SK-N-SH (cell line): ENCODE data around the gene PHLDB2. TPM values are rescaled to one million over a fixed set of nuclear protein-coding genes. Genes with fewer than 3 reads are reported as not detected.

ENCODE experiments used
- CTCF ChIA-PET: fragments of 300-600, 350-600 bp; formaldehyde crosslinking; extraction: SDS; loops from one replicate; lab custom pipeline; 2021; lab: Yijun Ruan, JAX
- POLR2A ChIA-PET: fragments of 350-600 bp; sonication (Branson Sonifier 250); formaldehyde crosslinking; extraction: SDS; loops from one replicate; lab custom pipeline; 2020; ENCODE audit warnings: antibody characterized with exemption, inconsistent platforms; lab: Yijun Ruan, JAX
- DNase-seq: peaks from one replicate; pipeline ENCODE4 v3.0.0; 2012
- H2AFZ ChIP-seq: fragments of 200-600 bp; sonication (generic); 2 replicates; pipeline ENCODE4 v1.8.1; 2016; ENCODE audit warnings: antibody characterized with exemption, mild to moderate bottlenecking, low read depth
- H3F3A ChIP-seq: fragments of 200-600 bp; sonication (generic); replicated peaks from 2 replicates; pipeline ENCODE3; 2016; ENCODE audit warnings: antibody characterized with exemption, mild to moderate bottlenecking; ENCODE audit not compliant: insufficient read depth
- H3K27ac ChIP-seq, 2 experiments: fragments of 200-500 bp in 1 of 2; fragments of 200-600 bp in 1 of 2; sonication (Bioruptor generic) in 1 of 2; sonication (generic), shearing (Covaris generic) in 1 of 2; 2 replicates each; pipeline versions ENCODE4 v1.5.1 to v1.6.1; 2014 to 2016; ENCODE audit warnings: low read depth in 2 of 2, inconsistent platforms in 1 of 2, low read length in 1 of 2, mild to moderate bottlenecking in 1 of 2, mixed read lengths in 1 of 2
- H3K27me3 ChIP-seq: fragments of 200-600 bp; sonication (generic), shearing (Covaris generic); 2 replicates; pipeline ENCODE4 v1.6.1; 2016; ENCODE audit warnings: mixed run types; ENCODE audit not compliant: insufficient read depth
- H3K36me3 ChIP-seq, 2 experiments: fragments of 200-500 bp in 1 of 2; fragments of 200-600 bp in 1 of 2; sonication (Bioruptor generic) in 1 of 2; sonication (generic) in 1 of 2; replicated peaks in 1 of 2; 2 replicates each; pipeline versions ENCODE3 to v1.5.1; 2014 to 2016; ENCODE audit warnings: low read length in 1 of 2, mild to moderate bottlenecking in 1 of 2; ENCODE audit not compliant: insufficient read depth in 2 of 2, control insufficient read depth in 1 of 2
- H3K4me1 ChIP-seq, 2 experiments: fragments of 200-500 bp in 1 of 2; fragments of 200-600 bp in 1 of 2; sonication (Bioruptor generic) in 1 of 2; sonication (generic), shearing (Covaris generic) in 1 of 2; 2 replicates each; pipeline versions ENCODE4 v1.5.1 to v1.6.1; 2014 to 2016; ENCODE audit warnings: low read depth in 1 of 2, low read length in 1 of 2, mixed run types in 1 of 2; ENCODE audit not compliant: insufficient read depth in 2 of 2, control insufficient read depth in 1 of 2
- H3K4me2 ChIP-seq: fragments of 200-600 bp; sonication (generic), shearing (Covaris generic); 2 replicates; pipeline ENCODE4 v1.6.1; 2017; ENCODE audit warnings: mixed run types
- H3K4me3 ChIP-seq, 2 experiments: fragments of 200-500 bp in 1 of 2; fragments of 200-600 bp in 1 of 2; sonication (Bioruptor generic) in 1 of 2; sonication (generic), shearing (Covaris generic) in 1 of 2; 2 replicates each; pipeline versions ENCODE4 v1.5.1 to v1.8.1; 2014 to 2016; ENCODE audit warnings: low read depth in 2 of 2, inconsistent platforms in 1 of 2, low read length in 1 of 2, mild to moderate bottlenecking in 1 of 2, mixed read lengths in 1 of 2, moderate library complexity in 1 of 2
- H3K79me2 ChIP-seq: fragments of 200-600 bp; sonication (generic); 2 replicates; pipeline ENCODE4 v1.8.1; 2017; ENCODE audit warnings: mild to moderate bottlenecking; ENCODE audit not compliant: insufficient read depth
- H3K9ac ChIP-seq: fragments of 200-600 bp; sonication (generic); 2 replicates; pipeline ENCODE4 v1.6.1; 2017; ENCODE audit warnings: mixed run types
- H3K9me2 ChIP-seq: fragments of 200-600 bp; sonication (generic); 2 replicates; pipeline ENCODE4 v1.6.1; 2017; ENCODE audit warnings: mixed run types
- H3K9me3 ChIP-seq: fragments of 200-600 bp; sonication (generic); 2 replicates; pipeline ENCODE4 v1.6.1; 2017; ENCODE audit warnings: mixed run types, mild to moderate bottlenecking, moderate library complexity
- H4K20me1 ChIP-seq: fragments of 200-600 bp; sonication (generic); 2 replicates; pipeline ENCODE4 v1.6.1; 2017; ENCODE audit warnings: mild to moderate bottlenecking, mixed run types; ENCODE audit not compliant: insufficient read depth
- ELF1 ChIP-seq: IDR thresholded peaks from 2 replicates; pipeline ENCODE4 v1.4.0; 2012
- EP300 ChIP-seq, 2 experiments: IDR thresholded peaks; 2 replicates each; pipeline versions ENCODE4 v1.4.0 to v1.6.1; 2012; ENCODE audit warnings: borderline replicate concordance in 1 of 2, low read depth in 1 of 2, low read length in 1 of 2
- FOSL2 ChIP-seq: IDR thresholded peaks from 2 replicates; pipeline ENCODE4 v1.4.0; 2012; ENCODE audit warnings: low read depth, mild to moderate bottlenecking, moderate library complexity, borderline replicate concordance
- GATA2 ChIP-seq: sonication (generic); formaldehyde crosslinking; IDR thresholded peaks from 2 replicates; pipeline ENCODE4 v1.5.0; 2020; ENCODE audit warnings: mild to moderate bottlenecking, missing genetic modification reagents
- MXI1 ChIP-seq: IDR thresholded peaks from 2 replicates; pipeline ENCODE4 v1.6.1; 2012; ENCODE audit warnings: mild to moderate bottlenecking, low read depth, low read length, improper control_type of control experiment
- POLR2AphosphoS5 ChIP-seq: IDR thresholded peaks from 2 replicates; pipeline ENCODE4 v1.6.1; 2012; ENCODE audit warnings: low read depth, low read length
- RAD21 ChIP-seq: IDR thresholded peaks from 2 replicates; pipeline ENCODE4 v1.6.1; 2012; ENCODE audit warnings: mild to moderate bottlenecking, low read length
- REST ChIP-seq: IDR thresholded peaks from 2 replicates; pipeline ENCODE4 v1.6.1; 2012; ENCODE audit warnings: mild to moderate bottlenecking, low read depth, low read length, moderate library complexity
- RXRA ChIP-seq: IDR thresholded peaks from 2 replicates; pipeline ENCODE4 v1.4.0; 2012; ENCODE audit warnings: low read depth, mild to moderate bottlenecking, borderline replicate concordance
- SMC3 ChIP-seq: IDR thresholded peaks from 2 replicates; pipeline ENCODE4 v1.6.1; 2012; ENCODE audit warnings: low read depth, low read length, improper control_type of control experiment
- TAF1 ChIP-seq: IDR thresholded peaks from 2 replicates; pipeline ENCODE4 v1.6.1; 2012; ENCODE audit warnings: low read depth, mild to moderate bottlenecking, low read length, moderate library complexity, borderline replicate concordance
- WGBS: methylation state at CpG from one replicate; pipeline ENCODE4 v1.1.6; 2017; ENCODE audit warnings: low lambda C conversion rate; 5-methylcytosine and 5-hydroxymethylcytosine counted together
- polyA plus RNA-seq, 3 experiments: library from polyadenylated mRNA; depleted of rRNA; stranded (reverse); fragments of >200 nt; gene quantifications; 2 replicates each; pipeline ENCODE4 v1.2.3, GENCODE V29; 2012
- TF ChIP-seq, protein P1 (sequence below): IDR thresholded peaks from 2 replicates; pipeline ENCODE4 v1.4.0; 2012; ENCODE audit warnings: low read depth, borderline replicate concordance
- TF ChIP-seq, protein P2 (sequence below): fragments of 150-350 bp; IDR thresholded peaks from 2 replicates; pipeline ENCODE4 v1.6.1; 2017; ENCODE audit warnings: antibody characterized with exemption, low read length, low read depth, borderline replicate concordance
- TF ChIP-seq, protein P3 (sequence below): fragments of 150-350 bp; IDR thresholded peaks from 2 replicates; pipeline ENCODE4 v1.6.1; 2016; ENCODE audit warnings: mild to moderate bottlenecking, low read depth, low read length

The PHLDB2 gene
- polyA plus RNA-seq, 1 of the 3 experiments (the other 2 are of a cell fraction), result 18.0 TPM

DNA sequence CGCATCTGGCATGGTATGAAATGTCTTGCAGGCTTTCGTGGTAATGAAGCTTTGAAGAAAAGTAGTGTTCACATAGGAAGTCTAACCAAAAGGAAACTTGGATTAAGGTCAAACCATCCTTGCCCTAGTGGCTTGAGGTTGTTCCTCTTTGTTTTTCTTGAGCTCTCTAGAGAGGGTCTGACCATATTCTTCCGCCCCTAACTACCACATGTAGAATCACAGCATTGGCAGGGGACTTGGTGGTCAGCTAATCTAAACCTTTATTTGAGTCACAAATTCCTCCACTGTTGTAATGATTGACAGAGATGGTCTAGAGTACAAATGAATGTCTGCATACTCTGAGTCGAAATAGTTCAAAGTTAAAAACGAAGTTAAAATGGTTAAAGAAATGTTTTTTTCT lies 39.1 kb upstream of the PHLDB2 start:
- POLR2A ChIA-PET, result no interaction called here

GRCh38 chr3:111820651-111821050 lies 38.4 kb upstream of the PHLDB2 start:
- WGBS, result 85% methylated on average over 3 of the region's 3 CpGs
- CTCF ChIA-PET, result no interaction called here

More for the DNA sequence above, 39.1 kb upstream of the PHLDB2 start:
- H3F3A ChIP-seq, result no peaks in the 10 kb centered on the region
- H4K20me1 ChIP-seq, result no peaks in the 10 kb centered on the region
- TF ChIP-seq FOSL2, result no peak
- TF ChIP-seq MXI1, result no peak
- no peak for TF ChIP-seq SMC3
- TF ChIP-seq, protein P1, sequence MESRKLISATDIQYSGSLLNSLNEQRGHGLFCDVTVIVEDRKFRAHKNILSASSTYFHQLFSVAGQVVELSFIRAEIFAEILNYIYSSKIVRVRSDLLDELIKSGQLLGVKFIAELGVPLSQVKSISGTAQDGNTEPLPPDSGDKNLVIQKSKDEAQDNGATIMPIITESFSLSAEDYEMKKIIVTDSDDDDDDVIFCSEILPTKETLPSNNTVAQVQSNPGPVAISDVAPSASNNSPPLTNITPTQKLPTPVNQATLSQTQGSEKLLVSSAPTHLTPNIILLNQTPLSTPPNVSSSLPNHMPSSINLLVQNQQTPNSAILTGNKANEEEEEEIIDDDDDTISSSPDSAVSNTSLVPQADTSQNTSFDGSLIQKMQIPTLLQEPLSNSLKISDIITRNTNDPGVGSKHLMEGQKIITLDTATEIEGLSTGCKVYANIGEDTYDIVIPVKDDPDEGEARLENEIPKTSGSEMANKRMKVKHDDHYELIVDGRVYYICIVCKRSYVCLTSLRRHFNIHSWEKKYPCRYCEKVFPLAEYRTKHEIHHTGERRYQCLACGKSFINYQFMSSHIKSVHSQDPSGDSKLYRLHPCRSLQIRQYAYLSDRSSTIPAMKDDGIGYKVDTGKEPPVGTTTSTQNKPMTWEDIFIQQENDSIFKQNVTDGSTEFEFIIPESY, result no peak
- no peak for TF ChIP-seq POLR2AphosphoS5
- TF ChIP-seq, all 33 proteins: peak for 0
- no peak overlapping the region for H3K27ac ChIP-seq
- H3K27me3 ChIP-seq, result no peaks in the 10 kb centered on the region
- peaks cover 0 to 5% of the 10 kb centered on the region in 2 experiments for H3K36me3 ChIP-seq
- no peak overlapping the region for H3K4me2 ChIP-seq
- WGBS, result 56% methylated on average over 5 of the region's 5 CpGs
- H2AFZ ChIP-seq, result no peak overlapping the region
- no peaks in the 10 kb centered on the region for H3K4me1 ChIP-seq
- H3K9me3 ChIP-seq, result no peaks in the 10 kb centered on the region; the same call in 1 of the 2 replicates
- DNase-seq, result no peak
- H3K9me2 ChIP-seq, result no peaks in the 10 kb centered on the region
- no peak overlapping the region for H3K9ac ChIP-seq
- H3K4me3 ChIP-seq, result no peak overlapping the region
- CTCF ChIA-PET, result no interaction called here
- no peaks in the 10 kb centered on the region for H3K79me2 ChIP-seq

More at GRCh38 chr3:111820651-111821050, 38.4 kb upstream of the PHLDB2 start:
- Histone ChIP-seq H4K20me1 (no peaks in the 10 kb centered on the region), H3K9ac (no peak overlapping the region), H3K4me2 (no peak overlapping the region), H3K27ac (no peak overlapping the region), H3K79me2 (no peaks in the 10 kb centered on the region), H3K27me3 (no peaks in the 10 kb centered on the region), H3F3A (no peaks in the 10 kb centered on the region), H3K4me1 (no peaks in the 10 kb centered on the region), H3K4me3 (no peak overlapping the region), H3K9me2 (no peaks in the 10 kb centered on the region), H3K36me3 (peaks cover 0 to 5% of the 10 kb centered on the region in 2 experiments), H3K9me3 (no peaks in the 10 kb centered on the region; the same call in 1 of the 2 replicates), H2AFZ (no peak overlapping the region)
- POLR2A ChIA-PET, result no interaction called here
- no peak for DNase-seq
- TF ChIP-seq RXRA, result no peak
- TF ChIP-seq ELF1, result no peak
- TF ChIP-seq, protein P2, sequence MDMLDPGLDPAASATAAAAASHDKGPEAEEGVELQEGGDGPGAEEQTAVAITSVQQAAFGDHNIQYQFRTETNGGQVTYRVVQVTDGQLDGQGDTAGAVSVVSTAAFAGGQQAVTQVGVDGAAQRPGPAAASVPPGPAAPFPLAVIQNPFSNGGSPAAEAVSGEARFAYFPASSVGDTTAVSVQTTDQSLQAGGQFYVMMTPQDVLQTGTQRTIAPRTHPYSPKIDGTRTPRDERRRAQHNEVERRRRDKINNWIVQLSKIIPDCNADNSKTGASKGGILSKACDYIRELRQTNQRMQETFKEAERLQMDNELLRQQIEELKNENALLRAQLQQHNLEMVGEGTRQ, result no peak
- TF ChIP-seq REST, result no peak
- TF ChIP-seq, protein P3, sequence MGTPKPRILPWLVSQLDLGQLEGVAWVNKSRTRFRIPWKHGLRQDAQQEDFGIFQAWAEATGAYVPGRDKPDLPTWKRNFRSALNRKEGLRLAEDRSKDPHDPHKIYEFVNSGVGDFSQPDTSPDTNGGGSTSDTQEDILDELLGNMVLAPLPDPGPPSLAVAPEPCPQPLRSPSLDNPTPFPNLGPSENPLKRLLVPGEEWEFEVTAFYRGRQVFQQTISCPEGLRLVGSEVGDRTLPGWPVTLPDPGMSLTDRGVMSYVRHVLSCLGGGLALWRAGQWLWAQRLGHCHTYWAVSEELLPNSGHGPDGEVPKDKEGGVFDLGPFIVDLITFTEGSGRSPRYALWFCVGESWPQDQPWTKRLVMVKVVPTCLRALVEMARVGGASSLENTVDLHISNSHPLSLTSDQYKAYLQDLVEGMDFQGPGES, result no peak
- no peak for TF ChIP-seq RAD21
- TF ChIP-seq GATA2 (CRISPR knock-in tag), result no peak
- no peak for TF ChIP-seq FOSL2
- TF ChIP-seq TAF1, result no peak
- no peak for TF ChIP-seq EP300 (IDR thresholded peaks at IDR 0.05; ENCODE audit: borderline replicate concordance in 1 of 2, low read depth in 1 of 2, low read length in 1 of 2)
